SK-N-SH (cell line): ENCODE results near the gene CLPTM1L. TPM values are rescaled to one million over a fixed set of nuclear protein-coding genes. Genes with fewer than 3 reads are reported as not detected.

Experiments used
- CTCF ChIA-PET: fragments of 300-600, 350-600 bp; formaldehyde crosslinking; extraction: SDS; loops from one replicate; lab custom pipeline; 2021; lab: Yijun Ruan, JAX
- POLR2A ChIA-PET: fragments of 350-600 bp; sonication (Branson Sonifier 250); formaldehyde crosslinking; extraction: SDS; loops from one replicate; lab custom pipeline; 2020; ENCODE audit warnings: antibody characterized with exemption, inconsistent platforms; lab: Yijun Ruan, JAX
- DNase-seq: peaks from one replicate; pipeline ENCODE4 v3.0.0; 2012
- H2AFZ ChIP-seq: fragments of 200-600 bp; sonication (generic); 2 replicates; pipeline ENCODE4 v1.8.1; 2016; ENCODE audit warnings: antibody characterized with exemption, mild to moderate bottlenecking, low read depth
- H3F3A ChIP-seq: fragments of 200-600 bp; sonication (generic); replicated peaks from 2 replicates; pipeline ENCODE3; 2016; ENCODE audit warnings: antibody characterized with exemption, mild to moderate bottlenecking; ENCODE audit not compliant: insufficient read depth
- H3K27ac ChIP-seq, 2 experiments: fragments of 200-500 bp in 1 of 2; fragments of 200-600 bp in 1 of 2; sonication (Bioruptor generic) in 1 of 2; sonication (generic), shearing (Covaris generic) in 1 of 2; 2 replicates each; pipeline versions ENCODE4 v1.5.1 to v1.6.1; 2014 to 2016; ENCODE audit warnings: low read depth in 2 of 2, inconsistent platforms in 1 of 2, low read length in 1 of 2, mild to moderate bottlenecking in 1 of 2, mixed read lengths in 1 of 2
- H3K27me3 ChIP-seq: fragments of 200-600 bp; sonication (generic), shearing (Covaris generic); 2 replicates; pipeline ENCODE4 v1.6.1; 2016; ENCODE audit warnings: mixed run types; ENCODE audit not compliant: insufficient read depth
- H3K36me3 ChIP-seq, 2 experiments: fragments of 200-500 bp in 1 of 2; fragments of 200-600 bp in 1 of 2; sonication (Bioruptor generic) in 1 of 2; sonication (generic) in 1 of 2; replicated peaks in 1 of 2; 2 replicates each; pipeline versions ENCODE3 to v1.5.1; 2014 to 2016; ENCODE audit warnings: low read length in 1 of 2, mild to moderate bottlenecking in 1 of 2; ENCODE audit not compliant: insufficient read depth in 2 of 2, control insufficient read depth in 1 of 2
- H3K4me1 ChIP-seq, 2 experiments: fragments of 200-500 bp in 1 of 2; fragments of 200-600 bp in 1 of 2; sonication (Bioruptor generic) in 1 of 2; sonication (generic), shearing (Covaris generic) in 1 of 2; 2 replicates each; pipeline versions ENCODE4 v1.5.1 to v1.6.1; 2014 to 2016; ENCODE audit warnings: low read depth in 1 of 2, low read length in 1 of 2, mixed run types in 1 of 2; ENCODE audit not compliant: insufficient read depth in 2 of 2, control insufficient read depth in 1 of 2
- H3K4me2 ChIP-seq: fragments of 200-600 bp; sonication (generic), shearing (Covaris generic); 2 replicates; pipeline ENCODE4 v1.6.1; 2017; ENCODE audit warnings: mixed run types
- H3K4me3 ChIP-seq, 2 experiments: fragments of 200-500 bp in 1 of 2; fragments of 200-600 bp in 1 of 2; sonication (Bioruptor generic) in 1 of 2; sonication (generic), shearing (Covaris generic) in 1 of 2; 2 replicates each; pipeline versions ENCODE4 v1.5.1 to v1.8.1; 2014 to 2016; ENCODE audit warnings: low read depth in 2 of 2, inconsistent platforms in 1 of 2, low read length in 1 of 2, mild to moderate bottlenecking in 1 of 2, mixed read lengths in 1 of 2, moderate library complexity in 1 of 2
- H3K79me2 ChIP-seq: fragments of 200-600 bp; sonication (generic); 2 replicates; pipeline ENCODE4 v1.8.1; 2017; ENCODE audit warnings: mild to moderate bottlenecking; ENCODE audit not compliant: insufficient read depth
- H3K9ac ChIP-seq: fragments of 200-600 bp; sonication (generic); 2 replicates; pipeline ENCODE4 v1.6.1; 2017; ENCODE audit warnings: mixed run types
- H3K9me2 ChIP-seq: fragments of 200-600 bp; sonication (generic); 2 replicates; pipeline ENCODE4 v1.6.1; 2017; ENCODE audit warnings: mixed run types
- H3K9me3 ChIP-seq: fragments of 200-600 bp; sonication (generic); 2 replicates; pipeline ENCODE4 v1.6.1; 2017; ENCODE audit warnings: mixed run types, mild to moderate bottlenecking, moderate library complexity
- H4K20me1 ChIP-seq: fragments of 200-600 bp; sonication (generic); 2 replicates; pipeline ENCODE4 v1.6.1; 2017; ENCODE audit warnings: mild to moderate bottlenecking, mixed run types; ENCODE audit not compliant: insufficient read depth
- CHD2 ChIP-seq: fragments of 150-350 bp; IDR thresholded peaks from 2 replicates; pipeline ENCODE4 v1.6.1; 2018; ENCODE audit warnings: low read length; ENCODE audit not compliant: partially characterized antibody
- ELF1 ChIP-seq: IDR thresholded peaks from 2 replicates; pipeline ENCODE4 v1.4.0; 2012
- EP300 ChIP-seq, 2 experiments: IDR thresholded peaks; 2 replicates each; pipeline versions ENCODE4 v1.4.0 to v1.6.1; 2012; ENCODE audit warnings: borderline replicate concordance in 1 of 2, low read depth in 1 of 2, low read length in 1 of 2
- EZH2phosphoT487 ChIP-seq: fragments of 200-600 bp; sonication (generic); IDR thresholded peaks from 2 replicates; pipeline ENCODE4 v1.6.1; 2017; ENCODE audit warnings: low read depth, mixed run types, mild to moderate bottlenecking, antibody characterized with exemption, moderate library complexity, borderline replicate concordance
- GABPA ChIP-seq: IDR thresholded peaks from 2 replicates; pipeline ENCODE4 v1.4.0; 2012; ENCODE audit warnings: low read depth, mild to moderate bottlenecking
- GATA2 ChIP-seq: sonication (generic); formaldehyde crosslinking; IDR thresholded peaks from 2 replicates; pipeline ENCODE4 v1.5.0; 2020; ENCODE audit warnings: mild to moderate bottlenecking, missing genetic modification reagents
- JUND ChIP-seq: IDR thresholded peaks from 2 replicates; pipeline ENCODE4 v1.4.0; 2012
- MEF2A ChIP-seq: IDR thresholded peaks from 2 replicates; pipeline ENCODE4 v1.4.0; 2012; ENCODE audit warnings: low read depth, borderline replicate concordance
- MXI1 ChIP-seq: IDR thresholded peaks from 2 replicates; pipeline ENCODE4 v1.6.1; 2012; ENCODE audit warnings: mild to moderate bottlenecking, low read depth, low read length, improper control_type of control experiment
- POLR2AphosphoS5 ChIP-seq: IDR thresholded peaks from 2 replicates; pipeline ENCODE4 v1.6.1; 2012; ENCODE audit warnings: low read depth, low read length
- RAD21 ChIP-seq: IDR thresholded peaks from 2 replicates; pipeline ENCODE4 v1.6.1; 2012; ENCODE audit warnings: mild to moderate bottlenecking, low read length
- RCOR1 ChIP-seq: fragments of 150-350 bp; IDR thresholded peaks from 2 replicates; pipeline ENCODE4 v1.6.1; 2017; ENCODE audit warnings: antibody characterized with exemption, low read length
- RXRA ChIP-seq: IDR thresholded peaks from 2 replicates; pipeline ENCODE4 v1.4.0; 2012; ENCODE audit warnings: low read depth, mild to moderate bottlenecking, borderline replicate concordance
- SMC3 ChIP-seq: IDR thresholded peaks from 2 replicates; pipeline ENCODE4 v1.6.1; 2012; ENCODE audit warnings: low read depth, low read length, improper control_type of control experiment
- TCF12 ChIP-seq: IDR thresholded peaks from 2 replicates; pipeline ENCODE4 v1.4.0; 2012
- TEAD4 ChIP-seq: IDR thresholded peaks from 2 replicates; pipeline ENCODE4 v1.4.0; 2012; ENCODE audit warnings: mild to moderate bottlenecking, borderline replicate concordance; ENCODE audit not compliant: insufficient read depth
- WGBS: methylation state at CpG from one replicate; pipeline ENCODE4 v1.1.6; 2017; ENCODE audit warnings: low lambda C conversion rate; 5-methylcytosine and 5-hydroxymethylcytosine counted together
- polyA plus RNA-seq, 3 experiments: library from polyadenylated mRNA; depleted of rRNA; stranded (reverse); fragments of >200 nt; gene quantifications; 2 replicates each; pipeline ENCODE4 v1.2.3, GENCODE V29; 2012
- TF ChIP-seq, protein P1 (sequence below): IDR thresholded peaks from 2 replicates; pipeline ENCODE4 v1.4.0; 2012; ENCODE audit warnings: low read depth, borderline replicate concordance
- TF ChIP-seq, protein P2 (sequence below): IDR thresholded peaks from 2 replicates; pipeline ENCODE4 v1.4.0; 2012; ENCODE audit warnings: low read depth, borderline replicate concordance
- TF ChIP-seq, protein P3 (sequence below): IDR thresholded peaks from 2 replicates; pipeline ENCODE4 v1.4.0; 2012; ENCODE audit warnings: low read depth

Gene CLPTM1L
- polyA plus RNA-seq, 1 of the 3 experiments (the other 2 are of a cell fraction): 202 TPM

DNA sequence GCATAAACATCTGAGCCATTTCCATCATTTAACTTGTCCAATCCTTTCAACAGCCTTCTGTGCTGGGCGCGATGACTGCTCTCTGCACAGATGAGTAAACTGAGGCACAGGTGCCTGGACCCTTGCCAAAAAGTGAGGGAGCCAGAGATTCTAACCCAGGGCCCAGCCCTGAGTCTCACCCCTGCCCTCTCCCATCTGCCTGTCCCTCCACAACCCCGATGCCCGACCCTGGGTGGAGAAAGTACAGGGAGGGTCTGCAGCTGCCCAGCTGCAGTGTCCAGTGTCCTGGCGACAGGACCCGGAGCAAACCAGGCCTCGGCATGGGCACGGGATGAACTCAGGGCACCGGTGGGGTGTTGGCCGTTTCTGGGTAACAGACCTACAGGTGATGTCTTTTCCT, 39.6 kb upstream of the CLPTM1L start (continued):
- TF ChIP-seq, protein P1, sequence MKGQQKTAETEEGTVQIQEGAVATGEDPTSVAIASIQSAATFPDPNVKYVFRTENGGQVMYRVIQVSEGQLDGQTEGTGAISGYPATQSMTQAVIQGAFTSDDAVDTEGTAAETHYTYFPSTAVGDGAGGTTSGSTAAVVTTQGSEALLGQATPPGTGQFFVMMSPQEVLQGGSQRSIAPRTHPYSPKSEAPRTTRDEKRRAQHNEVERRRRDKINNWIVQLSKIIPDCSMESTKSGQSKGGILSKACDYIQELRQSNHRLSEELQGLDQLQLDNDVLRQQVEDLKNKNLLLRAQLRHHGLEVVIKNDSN: no peak
- no peak for TF ChIP-seq MXI1
- no peak for TF ChIP-seq GATA2
- no peak for TF ChIP-seq ELF1
- no peak for TF ChIP-seq EZH2phosphoT487
- no peak for TF ChIP-seq MEF2A

DNA sequence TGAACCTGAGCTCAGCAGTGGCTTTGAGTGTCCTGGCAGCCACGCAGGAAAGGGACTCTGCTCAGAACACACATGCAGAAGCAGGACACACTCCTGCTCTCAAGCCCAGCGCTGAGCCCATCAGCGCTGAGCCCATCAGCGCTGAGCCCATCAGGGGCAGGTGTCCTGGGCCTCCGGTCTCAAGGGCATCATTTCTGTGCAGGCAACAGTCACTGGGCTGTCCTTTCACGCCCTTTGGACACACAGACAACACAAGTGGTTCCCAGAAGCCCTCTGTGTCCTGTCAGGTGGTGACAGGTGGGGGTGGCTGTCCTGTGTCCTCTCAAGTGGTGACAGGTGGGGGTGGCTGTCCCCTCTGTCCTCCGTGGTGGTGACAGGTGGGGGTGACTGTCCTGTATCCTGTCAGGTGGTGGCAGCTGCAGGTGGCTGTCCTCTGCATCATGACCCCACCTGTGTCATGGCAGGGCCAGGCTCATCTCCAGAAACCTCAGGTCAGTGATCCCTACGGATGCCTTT, 39.0 kb upstream of the CLPTM1L start:
- DNase-seq: no peak
- H2AFZ ChIP-seq: no peak overlapping the region
- no peak overlapping the region for H3K9ac ChIP-seq
- H3K36me3 ChIP-seq: no peaks in the 10 kb centered on the region
- peaks cover 23% of the 10 kb centered on the region for H3K27me3 ChIP-seq
- no peak overlapping the region for H3K27ac ChIP-seq
- H4K20me1 ChIP-seq: no peaks in the 10 kb centered on the region
- H3K9me3 ChIP-seq: no peaks in the 10 kb centered on the region
- H3K4me1 ChIP-seq: peaks cover 0 to 10% of the 10 kb centered on the region in 2 experiments; a peak in 1 of 4 replicates
- H3F3A ChIP-seq: no peaks in the 10 kb centered on the region
- TF ChIP-seq GABPA (no peak), MEF2A (no peak), TEAD4 (no peak), RCOR1 (no peak), TCF12 (no peak), EP300 (IDR thresholded peaks at IDR 0.05; ENCODE audit: borderline replicate concordance in 1 of 2, low read depth in 1 of 2, low read length in 1 of 2) (no peak), RXRA (no peak), CHD2 (no peak), SMC3 (no peak), POLR2AphosphoS5 (no peak), RAD21 (no peak), JUND (no peak)
- TF ChIP-seq, protein P2, sequence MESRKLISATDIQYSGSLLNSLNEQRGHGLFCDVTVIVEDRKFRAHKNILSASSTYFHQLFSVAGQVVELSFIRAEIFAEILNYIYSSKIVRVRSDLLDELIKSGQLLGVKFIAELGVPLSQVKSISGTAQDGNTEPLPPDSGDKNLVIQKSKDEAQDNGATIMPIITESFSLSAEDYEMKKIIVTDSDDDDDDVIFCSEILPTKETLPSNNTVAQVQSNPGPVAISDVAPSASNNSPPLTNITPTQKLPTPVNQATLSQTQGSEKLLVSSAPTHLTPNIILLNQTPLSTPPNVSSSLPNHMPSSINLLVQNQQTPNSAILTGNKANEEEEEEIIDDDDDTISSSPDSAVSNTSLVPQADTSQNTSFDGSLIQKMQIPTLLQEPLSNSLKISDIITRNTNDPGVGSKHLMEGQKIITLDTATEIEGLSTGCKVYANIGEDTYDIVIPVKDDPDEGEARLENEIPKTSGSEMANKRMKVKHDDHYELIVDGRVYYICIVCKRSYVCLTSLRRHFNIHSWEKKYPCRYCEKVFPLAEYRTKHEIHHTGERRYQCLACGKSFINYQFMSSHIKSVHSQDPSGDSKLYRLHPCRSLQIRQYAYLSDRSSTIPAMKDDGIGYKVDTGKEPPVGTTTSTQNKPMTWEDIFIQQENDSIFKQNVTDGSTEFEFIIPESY: no peak
- TF ChIP-seq, protein P3, sequence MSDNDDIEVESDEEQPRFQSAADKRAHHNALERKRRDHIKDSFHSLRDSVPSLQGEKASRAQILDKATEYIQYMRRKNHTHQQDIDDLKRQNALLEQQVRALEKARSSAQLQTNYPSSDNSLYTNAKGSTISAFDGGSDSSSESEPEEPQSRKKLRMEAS: no peak
- no peak overlapping the region for H3K4me3 ChIP-seq
- WGBS: 13% methylated on average over 3 of the region's 8 CpGs
- H3K79me2 ChIP-seq: no peaks in the 10 kb centered on the region
- no peaks in the 10 kb centered on the region for H3K9me2 ChIP-seq
- POLR2A ChIA-PET: no interaction called here
- no peak overlapping the region for H3K4me2 ChIP-seq
- CTCF ChIA-PET: interaction anchor here (1.0 kb wide), 1 partner anchor 18 kb away, joined by 3 read pairs; no protein-coding TSS in a partner anchor
